Motor neuron (in vitro differentiated cells): ENCODE data around the gene DPM3. TPM values are rescaled to one million over a fixed set of nuclear protein-coding genes. Genes with fewer than 3 reads are reported as not detected.

Source experiments
- ATAC-seq, 8 experiments: fragments of 200-7000 bp; cut with Tn5 transposase; replicated peaks in 6 of 8; 2 replicates each; pipeline ENCODE4 v1.8.0; 2021; ENCODE audit warnings: mild to moderate bottlenecking in 8 of 8, moderate library complexity in 8 of 8
- H3K27ac ChIP-seq, 2 donors: fragments of 250-450 bp; sonication (Bioruptor Pico); 2 replicates each; pipeline ENCODE4 v1.9.0; 2021; ENCODE audit warnings: antibody characterized with exemption in 2 of 2, mild to moderate bottlenecking in 2 of 2, moderate library complexity in 1 of 2
- H3K4me1 ChIP-seq, 2 donors: fragments of 250-450 bp; sonication (Bioruptor Pico); replicated peaks in 1 of 2; 2 replicates each; pipeline ENCODE4 v1.6.1; 2021; ENCODE audit warnings: antibody characterized with exemption in 2 of 2, mild to moderate bottlenecking in 2 of 2, moderate library complexity in 1 of 2
- H3K4me3 ChIP-seq, 5 donors: fragments of 250-450 bp; sonication (Bioruptor Pico); 2 replicates each; pipeline ENCODE4 v1.9.0; 2021; ENCODE audit warnings: antibody characterized with exemption in 5 of 5, mild to moderate bottlenecking in 5 of 5, moderate library complexity in 4 of 5
- WGBS, 10 experiments: fragments of 450-650 bp; shearing (Covaris generic); methylation state at CpG; one replicate each; pipeline ENCODE4 v1.0.0; 2022; 5-methylcytosine and 5-hydroxymethylcytosine counted together
- in situ Hi-C, 9 experiments: fragments of 400-800 bp; cut with MboI; loops; one replicate each; pipeline ENCODE4 v1.15.0; 2021; ENCODE audit warnings: low sequenced_read_pairs in 9 of 9, low pct_unique_long_range_greater_than_20kb in 2 of 9; ENCODE audit not compliant: unreplicated experiment in 9 of 9
- total RNA-seq, 8 experiments: library from RNA; unstranded; fragments of 300-600 nt; gene quantifications; 2 replicates each; pipeline versions ENCODE4 v1.2.3 to v1.2.4, GENCODE V29; 2022

Gene DPM3
- total RNA-seq, 8 experiments from 2014 or later, result 54.1 to 173 (median 119) TPM

- H3K27ac ChIP-seq, result no peak overlapping the region
- H3K4me3 ChIP-seq, result peak overlapping the region in 1 of 5 donors; percentile 3
- in situ Hi-C loops, result loop anchor here in 4 of 9 experiments (5.0 to 10.0 kb wide), 2 partner anchors 73 to 76 kb away; no protein-coding TSS in a partner anchor
- 0 to 48% (median 13%) methylated on average over 1 to 18 of the region's 29 CpGs; no CpG with 5 or more reads in 2 of the 10 experiments for WGBS, 10 experiments
- ATAC-seq, result peak; percentile 65 to 89 (median 74)
- peaks cover 3 to 17% of the 10 kb centered on the region in 2 donors for H3K4me1 ChIP-seq
Measured at GRCh38 chr1:155091071-155092051, 49.0 kb downstream of the DPM3 start.

Other genes with a start within 250 kb of the DPM3 start
- 10 to 100 TPM; 11.5 to 47.1 (median 24.6) TPM for gene PMVK, start 203.8 kb downstream of the DPM3 start, total RNA-seq
- gene PBXIP1, start 184.4 kb downstream of the DPM3 start, total RNA-seq, result 100 to 1,000 TPM in 2 of 8 experiments, 10 to 100 TPM in 6; 12.4 to 156 (median 30.8) TPM
- gene PYGO2, start 178.7 kb downstream of the DPM3 start, total RNA-seq, result 10 to 100 TPM; 14.4 to 49.9 (median 26.5) TPM
- gene SHC1, start 169.8 kb downstream of the DPM3 start, total RNA-seq, result 100 to 1,000 TPM in 2 of 8 experiments, 10 to 100 TPM in 6; 24.8 to 184 (median 53.5) TPM
- gene CKS1B, start 165.8 kb downstream of the DPM3 start, total RNA-seq, result 100 to 1,000 TPM in 1 of 8 experiments, 10 to 100 TPM in 7; 21.6 to 257 (median 42.5) TPM
- 10 to 100 TPM; 34.1 to 76.9 (median 49.2) TPM for gene FLAD1, start 157.2 kb downstream of the DPM3 start, total RNA-seq
- gene LENEP, start 146.9 kb downstream of the DPM3 start, total RNA-seq, result 1 to 10 TPM in 4 of 8 experiments, under 1 TPM in 3, not detected in 1; 0.38 to 3.4 (median 1.3) TPM
- gene ZBTB7B, start 137.7 kb downstream of the DPM3 start, total RNA-seq, result 10 to 100 TPM in 3 of 8 experiments, 1 to 10 TPM in 5; 3.1 to 26.9 (median 8.6) TPM
- 1 to 10 TPM in 2 of 8 experiments, under 1 TPM in 5, not detected in 1; 0.22 to 2.8 (median 0.78) TPM for gene DCST2, start 106.8 kb downstream of the DPM3 start, total RNA-seq
- gene DCST1, start 106.7 kb downstream of the DPM3 start, total RNA-seq, result under 1 TPM in 2 of 8 experiments, not detected in 6; 0.16 to 1.00 TPM
- 10 to 100 TPM; 15.7 to 76.9 (median 28.1) TPM for gene ADAM15, start 89.2 kb downstream of the DPM3 start, total RNA-seq
- 10 to 100 TPM in 2 of 8 experiments, 1 to 10 TPM in 6; 5.4 to 10.9 (median 7.7) TPM for gene EFNA4, start 76.8 kb downstream of the DPM3 start, total RNA-seq
- 10 to 100 TPM in 5 of 8 experiments, 1 to 10 TPM in 2, under 1 TPM in 1; 0.71 to 53.7 (median 27.8) TPM for gene EFNA3, start 61.7 kb downstream of the DPM3 start, total RNA-seq
- gene EFNA1, start 12.7 kb downstream of the DPM3 start, total RNA-seq, result 10 to 100 TPM in 2 of 8 experiments, 1 to 10 TPM in 5, under 1 TPM in 1; 0.92 to 61.0 (median 1.6) TPM
- gene SLC50A1, start 4.7 kb downstream of the DPM3 start, total RNA-seq, result 10 to 100 TPM; 11.7 to 54.8 (median 18.9) TPM
- gene KRTCAP2, start 32.8 kb upstream of the DPM3 start, total RNA-seq, result 100 to 1,000 TPM; 166 to 272 (median 202) TPM
- 10 to 100 TPM in 4 of 8 experiments, 1 to 10 TPM in 2, under 1 TPM in 2; 0.20 to 20.2 (median 11.4) TPM for gene TRIM46, start 33.3 kb upstream of the DPM3 start, total RNA-seq
- 10 to 100 TPM; 12.4 to 51.2 (median 21.0) TPM for gene THBS3, start 67.4 kb upstream of the DPM3 start, total RNA-seq
- gene MTX1, start 68.2 kb upstream of the DPM3 start, total RNA-seq, result 10 to 100 TPM; 32.9 to 65.0 (median 44.2) TPM
- 10 to 100 TPM in 6 of 8 experiments, 1 to 10 TPM in 2; 5.5 to 38.6 (median 22.6) TPM for gene ENTREP3, start 115.0 kb upstream of the DPM3 start, total RNA-seq
- gene SCAMP3, start 121.8 kb upstream of the DPM3 start, total RNA-seq, result 100 to 1,000 TPM in 3 of 8 experiments, 10 to 100 TPM in 5; 52.0 to 115 (median 80.0) TPM
- 100 to 1,000 TPM in 1 of 8 experiments, 10 to 100 TPM in 7; 25.4 to 103 (median 48.0) TPM for gene CLK2, start 133.0 kb upstream of the DPM3 start, total RNA-seq
- gene HCN3, start 136.9 kb upstream of the DPM3 start, total RNA-seq, result 10 to 100 TPM in 5 of 8 experiments, 1 to 10 TPM in 2, under 1 TPM in 1; 0.76 to 33.4 (median 12.1) TPM
- 1 to 10 TPM in 1 of 8 experiments, under 1 TPM in 7; 0.07 to 1.1 (median 0.17) TPM for gene PKLR, start 160.9 kb upstream of the DPM3 start, total RNA-seq
- gene FDPS, start 168.3 kb upstream of the DPM3 start, total RNA-seq, result 100 to 1,000 TPM in 7 of 8 experiments, 10 to 100 TPM in 1; 93.5 to 448 (median 218) TPM
- 10 to 100 TPM in 7 of 8 experiments, 1 to 10 TPM in 1; 8.4 to 92.6 (median 49.8) TPM for gene RUSC1, start 180.4 kb upstream of the DPM3 start, total RNA-seq